Bronchial epithelial cell (primary cell): Measurements from ENCODE around the gene TNFAIP8L1. TPM values are rescaled to one million over a fixed set of nuclear protein-coding genes. Genes with fewer than 3 reads are reported as not detected.
A peak's percentile ranks its signal among the peaks of the same experiment; 100 is the strongest.

Experiments used
- DNase-seq: peaks from one replicate; pipeline ENCODE4 v3.0.0-alpha.2; 2010; ENCODE audit warnings: low read depth
- FAIRE-seq: peaks from 2 replicates; lab custom pipeline; 2011; peaks lifted over from hg19 to GRCh38; lab: Jason Lieb, UNC
- H3K27me3 ChIP-seq: 2 replicates; pipeline ENCODE4 v1.5.1; 2011; ENCODE audit warnings: low read length; ENCODE audit not compliant: control insufficient read depth, insufficient read depth
- H3K36me3 ChIP-seq: 2 replicates; pipeline ENCODE4 v1.5.1; 2011; ENCODE audit warnings: low read length; ENCODE audit not compliant: control insufficient read depth, insufficient read depth
- H3K4me3 ChIP-seq: 2 replicates; pipeline ENCODE4 v1.5.1; 2011; ENCODE audit warnings: mild to moderate bottlenecking, low read depth, low read length, control low read depth
- CTCF ChIP-seq: IDR thresholded peaks from 2 replicates; pipeline ENCODE4 v1.5.1; 2011; ENCODE audit warnings: mild to moderate bottlenecking, moderate library complexity, low read length, control low read depth, inconsistent platforms; ENCODE audit not compliant: insufficient read depth, severe bottlenecking
- total RNA-seq: library from RNA; depleted of rRNA; stranded (reverse); fragments of >200 nt; gene quantifications from 2 replicates; pipeline ENCODE4 v1.2.1, GENCODE V29; 2014

Gene TNFAIP8L1
- total RNA-seq, 1 donor from 2014 or later: 0.53 TPM

- no peaks in the 10 kb centered on the region for H3K27me3 ChIP-seq
- TF ChIP-seq CTCF: peak; percentile 96
- DNase-seq: peak; percentile 76
- FAIRE-seq: no peak
- H3K36me3 ChIP-seq: no peaks in the 10 kb centered on the region
- H3K4me3 ChIP-seq: no peak overlapping the region
These were observed 6.0 kb upstream of the TNFAIP8L1 start for GRCh38 chr19:4633140-4633967.

GRCh38 chr19:4635754-4636116 is 3.6 kb upstream of the TNFAIP8L1 start:
- no peaks in the 10 kb centered on the region for H3K27me3 ChIP-seq
- no peaks in the 10 kb centered on the region for H3K36me3 ChIP-seq
- DNase-seq: no peak
- TF ChIP-seq CTCF: no peak
- no peak for FAIRE-seq
- peak overlapping the region; percentile 39 for H3K4me3 ChIP-seq

- TF ChIP-seq CTCF: peak; percentile 93
- DNase-seq (no peak), FAIRE-seq (no peak)
- no peaks in the 10 kb centered on the region for H3K36me3 ChIP-seq
- no peaks in the 10 kb centered on the region for H3K27me3 ChIP-seq
- H3K4me3 ChIP-seq: peak overlapping the region; percentile 39
These were observed 3.1 kb upstream of the TNFAIP8L1 start for GRCh38 chr19:4636151-4636717.

- H3K36me3 ChIP-seq: no peaks in the 10 kb centered on the region
- FAIRE-seq (no peak), DNase-seq (no peak)
- no peak overlapping the region for H3K4me3 ChIP-seq
- no peaks in the 10 kb centered on the region for H3K27me3 ChIP-seq
- no peak for TF ChIP-seq CTCF
These were observed 2.6 kb upstream of the TNFAIP8L1 start for GRCh38 chr19:4636761-4637160.

GRCh38 chr19:4638317-4638716 is 999 bp upstream of the TNFAIP8L1 start:
- H3K4me3 ChIP-seq: no peak overlapping the region
- no peak for TF ChIP-seq CTCF
- FAIRE-seq (no peak), DNase-seq (no peak)
- no peaks in the 10 kb centered on the region for H3K36me3 ChIP-seq
- no peaks in the 10 kb centered on the region for H3K27me3 ChIP-seq
